Upper lobe of right lung (tissue), 1 donor: ENCODE measurements around the gene RBM39. TPM values are rescaled to one million over a fixed set of nuclear protein-coding genes. Genes with fewer than 3 reads are reported as not detected.

ENCODE experiments used
- ATAC-seq: fragments of 200-7000 bp; cut with Tn5 transposase; one replicate; pipeline ENCODE4 v1.9.1; 2020; ENCODE audit warnings: mild to moderate bottlenecking, moderate library complexity
- DNase-seq: peaks from one replicate; pipeline ENCODE4 v3.0.0-alpha.2; 2020
- H3K27ac ChIP-seq: fragments of 200-600 bp; one replicate; pipeline ENCODE4 v1.8.0; 2022
- H3K27me3 ChIP-seq: fragments of 200-600 bp; one replicate; pipeline ENCODE4 v1.8.0; 2022; ENCODE audit warnings: mild to moderate bottlenecking
- H3K36me3 ChIP-seq: fragments of 200-600 bp; one replicate; pipeline ENCODE4 v1.8.0; 2022
- H3K4me1 ChIP-seq: fragments of 200-600 bp; one replicate; pipeline ENCODE4 v1.8.0; 2022
- H3K4me3 ChIP-seq: fragments of 200-600 bp; one replicate; pipeline ENCODE4 v1.8.0; 2022; ENCODE audit warnings: mild to moderate bottlenecking
- H3K9me3 ChIP-seq: fragments of 200-600 bp; one replicate; pipeline ENCODE4 v1.8.0; 2022
- intact Hi-C: fragments of 100-400 bp; cut with DNase I; formaldehyde crosslinking; loops from one replicate; pipeline ENCODE4 v1.11.0; 2022
- total RNA-seq: library from RNA; stranded (reverse); fragmentation: NEBNext Ultra II Directional; extraction: Animal tissue kit (Norgen Biotek cat#: 25700); gene quantifications from one replicate; pipeline ENCODE4 v1.2.1, GENCODE V29; 2021
- TF ChIP-seq, protein P1 (sequence below): fragments of 200-600 bp; IDR thresholded peaks from one replicate; pipeline ENCODE4 v1.8.0; 2022; ENCODE audit warnings: antibody characterized with exemption
- donor health status: DM: no; HTN: yes; CAD: no; lungs with severe emphysema.

The RBM39 gene
- total RNA-seq, 1 donor from 2014 or later, result 298 TPM

DNA sequence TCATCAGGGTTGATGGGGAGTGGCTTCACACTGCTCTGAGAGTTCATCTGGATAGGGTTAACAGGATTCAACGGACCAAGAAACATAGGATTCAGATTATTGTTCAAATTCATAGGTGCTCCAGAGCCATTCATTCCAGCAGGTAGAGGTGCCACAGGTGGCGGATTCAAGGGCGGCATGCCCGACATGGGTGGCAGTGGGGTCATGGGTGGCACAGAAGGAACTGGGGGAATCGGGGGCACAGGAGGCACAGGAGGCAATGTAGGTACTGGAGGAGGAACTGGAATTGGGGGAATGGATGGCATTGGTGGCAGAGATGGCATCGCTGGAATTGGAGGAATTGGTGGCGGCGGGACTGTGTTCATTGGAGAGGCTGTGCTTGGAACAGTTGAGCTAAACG, 87.6 kb downstream of the RBM39 start:
- ATAC-seq (no peak), DNase-seq (no peak)
- H3K9me3 ChIP-seq, result no peaks in the 10 kb centered on the region
- H3K4me1 ChIP-seq, result peaks cover 33% of the 10 kb centered on the region
- TF ChIP-seq, protein P1, sequence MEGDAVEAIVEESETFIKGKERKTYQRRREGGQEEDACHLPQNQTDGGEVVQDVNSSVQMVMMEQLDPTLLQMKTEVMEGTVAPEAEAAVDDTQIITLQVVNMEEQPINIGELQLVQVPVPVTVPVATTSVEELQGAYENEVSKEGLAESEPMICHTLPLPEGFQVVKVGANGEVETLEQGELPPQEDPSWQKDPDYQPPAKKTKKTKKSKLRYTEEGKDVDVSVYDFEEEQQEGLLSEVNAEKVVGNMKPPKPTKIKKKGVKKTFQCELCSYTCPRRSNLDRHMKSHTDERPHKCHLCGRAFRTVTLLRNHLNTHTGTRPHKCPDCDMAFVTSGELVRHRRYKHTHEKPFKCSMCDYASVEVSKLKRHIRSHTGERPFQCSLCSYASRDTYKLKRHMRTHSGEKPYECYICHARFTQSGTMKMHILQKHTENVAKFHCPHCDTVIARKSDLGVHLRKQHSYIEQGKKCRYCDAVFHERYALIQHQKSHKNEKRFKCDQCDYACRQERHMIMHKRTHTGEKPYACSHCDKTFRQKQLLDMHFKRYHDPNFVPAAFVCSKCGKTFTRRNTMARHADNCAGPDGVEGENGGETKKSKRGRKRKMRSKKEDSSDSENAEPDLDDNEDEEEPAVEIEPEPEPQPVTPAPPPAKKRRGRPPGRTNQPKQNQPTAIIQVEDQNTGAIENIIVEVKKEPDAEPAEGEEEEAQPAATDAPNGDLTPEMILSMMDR, result no peak
- H3K36me3 ChIP-seq, result peaks cover 41% of the 10 kb centered on the region
- no peaks in the 10 kb centered on the region for H3K27me3 ChIP-seq
- intact Hi-C loops, result no loop called here
- no peak overlapping the region for H3K27ac ChIP-seq
- H3K4me3 ChIP-seq, result no peak overlapping the region

DNA sequence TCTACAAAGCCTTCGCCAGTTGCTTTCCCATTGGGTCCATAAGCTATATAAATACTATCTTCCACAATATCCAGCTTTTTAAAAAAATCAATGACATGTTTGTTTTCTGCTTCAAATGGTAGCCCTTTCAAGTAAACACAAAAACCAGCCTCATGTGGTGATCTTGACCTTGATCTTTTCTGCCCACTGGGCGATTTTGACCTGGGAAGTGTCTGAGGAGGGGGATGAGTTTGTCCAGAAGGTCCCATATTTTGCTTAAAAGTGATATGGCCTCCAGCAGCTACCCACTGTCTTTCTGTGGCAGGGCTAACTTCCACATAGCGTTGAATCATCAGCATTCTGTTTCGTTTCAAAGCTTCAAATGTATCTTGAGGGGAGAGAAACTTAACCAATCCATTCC, 88.2 kb downstream of the RBM39 start:
- H3K36me3 ChIP-seq, result peaks cover 41% of the 10 kb centered on the region
- H3K27me3 ChIP-seq, result no peaks in the 10 kb centered on the region
- intact Hi-C loops, result no loop called here
- TF ChIP-seq, protein P1, result no peak
- no peak overlapping the region for H3K27ac ChIP-seq
- DNase-seq (no peak), ATAC-seq (no peak)
- H3K4me3 ChIP-seq, result no peak overlapping the region
- H3K4me1 ChIP-seq, result peaks cover 31% of the 10 kb centered on the region
- H3K9me3 ChIP-seq, result no peaks in the 10 kb centered on the region

Other genes starting within 250 kb of the RBM39 start
- gene C20orf173, start 212.6 kb downstream of the RBM39 start, total RNA-seq, result not detected
- gene ERGIC3, start 200.2 kb downstream of the RBM39 start, total RNA-seq, result 179 TPM
- 2.9 TPM for gene SPAG4, start 126.4 kb downstream of the RBM39 start, total RNA-seq
- gene CPNE1, start 77.4 kb downstream of the RBM39 start, total RNA-seq, result 179 TPM
- gene RBM12, start 77.4 kb downstream of the RBM39 start, total RNA-seq, result 72.5 TPM
- gene NFS1, start 42.9 kb downstream of the RBM39 start, total RNA-seq, result 19.5 TPM
- 77.9 TPM for gene ROMO1, start 42.9 kb downstream of the RBM39 start, total RNA-seq
- 56.5 TPM for gene PHF20, start 29.8 kb upstream of the RBM39 start, total RNA-seq
- 56.2 TPM for gene SCAND1, start 212.2 kb upstream of the RBM39 start, total RNA-seq
- 3.4 TPM for gene CNBD2, start 226.3 kb upstream of the RBM39 start, total RNA-seq